ENCODE measurements around the gene PLXNC1.

The PLXNC1 gene

GRCh38 chr12:94267537-94267872 lies 119.1 kb downstream of the PLXNC1 start:
- Histone ChIP-seq H3K4me1 (peaks cover 0 to 11% (median 8%) of the 10 kb centered on the region in 4 donors), H3K27ac (peak overlapping the region; percentile 6 to 43), H3K36me3 (no peaks in the 10 kb centered on the region), H3K27me3 (no peaks in the 10 kb centered on the region), H3K4me3 (no peak overlapping the region), H3K9me3 (no peaks in the 10 kb centered on the region)
- no peak for TF ChIP-seq CTCF (IDR thresholded peaks at IDR 0.05)
- DNase-seq = no peak
- intact Hi-C loops (cut with DNase I; ENCODE audit: low total_unique reads) = loop anchor here (10.0 kb wide), 1 partner anchor 197 kb away; no protein-coding TSS in a partner anchor

DNA sequence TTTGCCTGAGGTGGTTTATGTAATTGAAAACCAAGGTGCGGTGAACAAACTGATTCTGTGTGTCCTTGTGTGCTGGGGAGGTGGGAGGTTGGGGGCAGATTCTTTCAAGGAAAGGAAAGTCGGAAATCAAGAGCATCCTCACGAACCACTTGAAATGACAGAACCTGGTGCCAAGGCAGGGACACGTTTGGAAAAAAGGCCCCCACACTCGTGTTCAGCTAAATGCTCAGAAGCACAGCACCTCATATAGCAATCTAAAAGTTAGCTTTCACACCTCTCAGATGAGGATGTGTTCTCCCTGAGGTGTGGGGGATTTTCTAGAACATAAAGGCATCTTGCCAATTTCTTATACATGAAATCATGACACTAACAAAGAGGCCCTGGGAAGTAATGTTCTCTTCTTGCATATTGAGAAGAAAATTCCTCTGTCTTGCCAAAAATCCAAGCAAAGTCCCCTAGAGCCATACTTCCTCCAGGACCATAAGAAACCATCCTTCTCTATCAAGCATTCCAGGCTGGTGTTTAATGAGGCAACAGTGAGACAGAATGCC lies 119.6 kb downstream of the PLXNC1 start:
- no peaks in the 10 kb centered on the region for H3K36me3 ChIP-seq
- intact Hi-C loops (cut with DNase I; ENCODE audit: low total_unique reads) = loop anchor here (10.0 kb wide), 1 partner anchor 197 kb away; no protein-coding TSS in a partner anchor
- H3K9me3 ChIP-seq = no peaks in the 10 kb centered on the region
- H3K4me3 ChIP-seq = no peak overlapping the region
- H3K27ac ChIP-seq = peak overlapping the region; percentile 6 to 43
- no peak for DNase-seq
- no peak for TF ChIP-seq CTCF (IDR thresholded peaks at IDR 0.05)
- peaks cover 0 to 8% (median 6%) of the 10 kb centered on the region in 4 donors for H3K4me1 ChIP-seq
- no peaks in the 10 kb centered on the region for H3K27me3 ChIP-seq

GRCh38 chr12:94269316-94269999 lies 121.1 kb downstream of the PLXNC1 start:
- H3K4me3 ChIP-seq = no peak overlapping the region
- intact Hi-C loops (cut with DNase I; ENCODE audit: low total_unique reads) = loop anchor here (10.0 kb wide), 1 partner anchor 195 kb away; no protein-coding TSS in a partner anchor
- H3K27me3 ChIP-seq = no peaks in the 10 kb centered on the region
- no peak for TF ChIP-seq CTCF (IDR thresholded peaks at IDR 0.05)
- H3K27ac ChIP-seq = no peak overlapping the region
- no peaks in the 10 kb centered on the region for H3K36me3 ChIP-seq
- H3K4me1 ChIP-seq = peaks cover 0 to 7% (median 4%) of the 10 kb centered on the region in 4 donors
- no peak for DNase-seq
- no peaks in the 10 kb centered on the region for H3K9me3 ChIP-seq

- no peak for DNase-seq
- Histone ChIP-seq H3K4me3 (no peak overlapping the region), H3K4me1 (peaks cover 0 to 7% (median 4%) of the 10 kb centered on the region in 4 donors), H3K27me3 (no peaks in the 10 kb centered on the region), H3K36me3 (no peaks in the 10 kb centered on the region), H3K9me3 (no peaks in the 10 kb centered on the region), H3K27ac (no peak overlapping the region)
- no peak for TF ChIP-seq CTCF (IDR thresholded peaks at IDR 0.05)
- intact Hi-C loops (cut with DNase I; ENCODE audit: low total_unique reads) = no loop called here
These were observed 123.0 kb downstream of the PLXNC1 start for GRCh38 chr12:94271351-94271750.

GRCh38 chr12:94272280-94272679 lies 123.9 kb downstream of the PLXNC1 start:
- intact Hi-C loops (cut with DNase I; ENCODE audit: low total_unique reads) = no loop called here

More at GRCh38 chr12:94272280-94272679, 123.9 kb downstream of the PLXNC1 start:
- Histone ChIP-seq H3K4me1 (peaks cover 0 to 3% (median 0%) of the 10 kb centered on the region in 4 donors), H3K36me3 (no peaks in the 10 kb centered on the region), H3K27me3 (no peaks in the 10 kb centered on the region), H3K27ac (no peak overlapping the region), H3K4me3 (no peak overlapping the region), H3K9me3 (no peaks in the 10 kb centered on the region)
- DNase-seq = no peak
- TF ChIP-seq CTCF (IDR thresholded peaks at IDR 0.05) = no peak

Measured in tibial artery (tissue), 4 donors.